Thymus (tissue), 2 donors: Measurements from ENCODE around the gene TRAPPC14. TPM values are rescaled to one million over a fixed set of nuclear protein-coding genes. Genes with fewer than 3 reads are reported as not detected.

Experiments
- polyA plus RNA-seq: library from polyadenylated mRNA; stranded (reverse); fragments of 200-250 nt; gene quantifications from one replicate; pipeline ENCODE4 v1.2.3, GENCODE V29; 2013
- total RNA-seq: library from RNA; stranded (reverse); fragments of 120-200 nt; gene quantifications from one replicate; pipeline ENCODE4 v1.2.4, GENCODE V29; 2013
- donor health status: healthy.

The TRAPPC14 gene
- total and polyA plus RNA-seq, 2 donors = 19.8 to 46.9 TPM

Other genes with a start within 250 kb of the TRAPPC14 start
- 21.6 TPM for gene TRIM4, start 239.2 kb downstream of the TRAPPC14 start, total RNA-seq
- 22.6 TPM for gene TRIM4, start 239.2 kb downstream of the TRAPPC14 start, polyA plus RNA-seq
- gene GJC3, start 229.1 kb downstream of the TRAPPC14 start, total RNA-seq = 0.14 TPM
- 0.11 TPM for gene GJC3, start 229.1 kb downstream of the TRAPPC14 start, polyA plus RNA-seq
- gene AZGP1, start 182.7 kb downstream of the TRAPPC14 start, total RNA-seq = 0.76 TPM
- 4.7 TPM for gene AZGP1, start 182.7 kb downstream of the TRAPPC14 start, polyA plus RNA-seq
- 61.4 TPM for gene ZKSCAN1, start 143.1 kb downstream of the TRAPPC14 start, total RNA-seq
- 17.8 TPM for gene ZKSCAN1, start 143.1 kb downstream of the TRAPPC14 start, polyA plus RNA-seq
- 10.8 TPM for gene ZSCAN21, start 108.9 kb downstream of the TRAPPC14 start, total RNA-seq
- gene ZSCAN21, start 108.9 kb downstream of the TRAPPC14 start, polyA plus RNA-seq = 8.3 TPM
- gene ZNF3, start 77.0 kb downstream of the TRAPPC14 start, total RNA-seq = 25.9 TPM
- gene ZNF3, start 77.0 kb downstream of the TRAPPC14 start, polyA plus RNA-seq = 20.1 TPM
- 49.1 TPM for gene COPS6, start 69.8 kb downstream of the TRAPPC14 start, total RNA-seq
- 81.1 TPM for gene COPS6, start 69.8 kb downstream of the TRAPPC14 start, polyA plus RNA-seq
- 231 TPM for gene MCM7, start 57.3 kb downstream of the TRAPPC14 start, total RNA-seq
- 111 TPM for gene MCM7, start 57.3 kb downstream of the TRAPPC14 start, polyA plus RNA-seq
- gene AP4M1, start 57.1 kb downstream of the TRAPPC14 start, total RNA-seq = 12.7 TPM
- 14.2 TPM for gene AP4M1, start 57.1 kb downstream of the TRAPPC14 start, polyA plus RNA-seq
- gene TAF6, start 39.4 kb downstream of the TRAPPC14 start, total RNA-seq = 10.2 TPM
- 25.7 TPM for gene TAF6, start 39.4 kb downstream of the TRAPPC14 start, polyA plus RNA-seq
- 27.9 TPM for gene CNPY4, start 39.1 kb downstream of the TRAPPC14 start, total RNA-seq
- 19.0 TPM for gene CNPY4, start 39.1 kb downstream of the TRAPPC14 start, polyA plus RNA-seq
- gene MBLAC1, start 31.8 kb downstream of the TRAPPC14 start, total RNA-seq = 3.1 TPM
- 2.0 TPM for gene MBLAC1, start 31.8 kb downstream of the TRAPPC14 start, polyA plus RNA-seq
- 142 TPM for gene LAMTOR4, start 9.8 kb downstream of the TRAPPC14 start, total RNA-seq
- 448 TPM for gene LAMTOR4, start 9.8 kb downstream of the TRAPPC14 start, polyA plus RNA-seq
- gene GAL3ST4, start 9.9 kb upstream of the TRAPPC14 start, total RNA-seq = 11.9 TPM
- 12.8 TPM for gene GAL3ST4, start 9.9 kb upstream of the TRAPPC14 start, polyA plus RNA-seq
- gene GPC2, start 18.7 kb upstream of the TRAPPC14 start, total RNA-seq = 11.2 TPM
- 8.5 TPM for gene GPC2, start 18.7 kb upstream of the TRAPPC14 start, polyA plus RNA-seq
- gene STAG3, start 19.2 kb upstream of the TRAPPC14 start, total RNA-seq = 59.1 TPM
- 36.0 TPM for gene STAG3, start 19.2 kb upstream of the TRAPPC14 start, polyA plus RNA-seq
- 52.3 TPM for gene PVRIG, start 61.2 kb upstream of the TRAPPC14 start, total RNA-seq
- 30.7 TPM for gene PVRIG, start 61.2 kb upstream of the TRAPPC14 start, polyA plus RNA-seq
- gene SPDYE3, start 149.0 kb upstream of the TRAPPC14 start, total RNA-seq = not detected
- gene SPDYE3, start 149.0 kb upstream of the TRAPPC14 start, polyA plus RNA-seq = 0.27 TPM
- gene PILRB, start 199.4 kb upstream of the TRAPPC14 start, total RNA-seq = 19.5 TPM
- gene PILRB, start 199.4 kb upstream of the TRAPPC14 start, polyA plus RNA-seq = 128 TPM
- 4.6 TPM for gene PILRA, start 214.8 kb upstream of the TRAPPC14 start, total RNA-seq
- gene PILRA, start 214.8 kb upstream of the TRAPPC14 start, polyA plus RNA-seq = 12.2 TPM